Stimulated activated CD4-positive, alpha-beta T cell treated with anti-CD3 and anti-CD28 coated beads, Interleukin-4, amount 100 ng/mL, for 1 hour (primary cell): ENCODE data around the gene CA10.

ENCODE experiments used
- DNase-seq: peaks from one replicate; pipeline ENCODE4 v3.0.0-alpha.2; 2020

Gene CA10

GRCh38 chr17:51709694-51710633, 448.6 kb downstream of the CA10 start:
- DNase-seq, result no peak

GRCh38 chr17:51707216-51707615, 451.3 kb downstream of the CA10 start:
- DNase-seq, result no peak

- DNase-seq, result no peak
Observed at GRCh38 chr17:51706093-51706492, 452.4 kb downstream of the CA10 start.

GRCh38 chr17:51703361-51704341, 454.9 kb downstream of the CA10 start:
- DNase-seq, result no peak

GRCh38 chr17:51702963-51703360, 455.6 kb downstream of the CA10 start:
- DNase-seq, result no peak

- DNase-seq, result no peak
Observed at GRCh38 chr17:51701501-51701900, 457.0 kb downstream of the CA10 start.

- DNase-seq, result no peak
Observed at GRCh38 chr17:51700011-51700760, 458.3 kb downstream of the CA10 start.

- DNase-seq, result no peak
Observed at GRCh38 chr17:51699303-51699702, 459.2 kb downstream of the CA10 start.

GRCh38 chr17:51692917-51693316, 465.6 kb downstream of the CA10 start:
- no peak for DNase-seq

- no peak for DNase-seq
Observed at GRCh38 chr17:51687887-51688286, 470.6 kb downstream of the CA10 start.

GRCh38 chr17:51685287-51685909, 473.1 kb downstream of the CA10 start:
- DNase-seq, result no peak

- DNase-seq, result no peak
Observed at GRCh38 chr17:51684214-51684613, 474.3 kb downstream of the CA10 start.

- no peak for DNase-seq
Observed at GRCh38 chr17:51683291-51683690, 475.2 kb downstream of the CA10 start.

GRCh38 chr17:51682115-51682514, 476.4 kb downstream of the CA10 start:
- no peak for DNase-seq

GRCh38 chr17:51677875-51678274, 480.6 kb downstream of the CA10 start:
- DNase-seq, result no peak

- no peak for DNase-seq
Observed at GRCh38 chr17:51676691-51677487, 481.6 kb downstream of the CA10 start.

GRCh38 chr17:51674579-51675255, 483.8 kb downstream of the CA10 start:
- no peak for DNase-seq

- no peak for DNase-seq
Observed at GRCh38 chr17:51673070-51673469, 485.4 kb downstream of the CA10 start.

GRCh38 chr17:51672065-51672464, 486.4 kb downstream of the CA10 start:
- no peak for DNase-seq

GRCh38 chr17:51670899-51671298, 487.6 kb downstream of the CA10 start:
- no peak for DNase-seq

- DNase-seq, result no peak
Observed at GRCh38 chr17:51668963-51669246, 489.6 kb downstream of the CA10 start.
